Left ventricle myocardium superior (tissue), 1 donor: ENCODE data around the gene PARD3B. TPM values are rescaled to one million over a fixed set of nuclear protein-coding genes. Genes with fewer than 3 reads are reported as not detected.

ENCODE experiments used
- ATAC-seq: fragments of 200-7000 bp; cut with Tn5 transposase; one replicate; pipeline ENCODE4 v1.9.1; 2020; ENCODE audit warnings: mild to moderate bottlenecking, moderate library complexity
- DNase-seq: peaks from one replicate; pipeline ENCODE4 v3.0.0-alpha.2; 2020
- intact Hi-C: fragments of 100-400 bp; cut with micrococcal nuclease; formaldehyde crosslinking; loops from one replicate; pipeline ENCODE4 v1.11.0; 2022
- total RNA-seq: library from RNA; stranded (reverse); fragmentation: NEBNext Ultra II Directional; extraction: Animal tissue kit (Norgen Biotek cat#: 25700); gene quantifications from one replicate; pipeline ENCODE4 v1.2.1, GENCODE V29; 2021
- donor health status: DM: no; HTN: yes; CAD: no; lungs with severe emphysema.

PARD3B gene
- total RNA-seq, 1 donor from 2014 or later = 6.5 TPM

DNA sequence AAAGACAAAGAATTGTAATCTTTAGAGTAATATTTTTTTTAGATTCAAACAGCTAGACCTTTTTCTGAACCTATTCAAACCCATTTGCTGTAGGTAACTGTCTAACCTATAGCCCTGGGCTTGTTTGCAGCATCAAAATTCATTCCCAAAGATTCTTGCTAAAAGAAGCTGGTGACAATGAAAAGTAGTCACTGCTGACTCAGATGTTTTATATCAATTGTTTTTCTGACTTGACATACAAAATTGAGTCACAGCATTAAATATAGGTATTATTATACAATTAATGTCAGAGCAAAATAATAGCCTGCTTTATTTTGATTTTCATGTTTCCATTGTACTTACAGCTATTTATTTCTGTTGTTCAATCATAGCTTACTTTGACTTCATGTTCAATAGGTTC, 816.7 kb downstream of the PARD3B start:
- DNase-seq = no peak
- no peak for ATAC-seq
- intact Hi-C loops = no loop called here

DNA sequence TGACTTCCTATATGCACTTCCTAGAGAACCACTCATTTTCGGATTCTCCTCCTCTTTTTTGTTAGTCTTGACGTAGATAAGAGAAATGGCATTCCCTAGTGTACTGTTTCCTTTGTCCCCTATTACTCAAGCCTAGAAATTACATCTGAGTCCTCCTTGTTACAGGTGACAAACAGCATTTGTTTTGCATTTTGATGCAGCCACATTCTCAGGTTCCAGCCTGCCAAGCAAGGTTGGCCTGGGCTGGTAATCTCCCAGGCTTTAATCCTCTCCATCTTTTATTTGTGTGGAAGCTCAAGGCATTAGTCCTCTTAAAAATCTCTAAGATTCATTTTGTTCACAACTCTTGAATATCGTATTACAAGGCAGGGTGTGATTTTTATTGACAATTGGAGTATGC, 819.0 kb downstream of the PARD3B start:
- no peak for DNase-seq
- no peak for ATAC-seq
- intact Hi-C loops = no loop called here

DNA sequence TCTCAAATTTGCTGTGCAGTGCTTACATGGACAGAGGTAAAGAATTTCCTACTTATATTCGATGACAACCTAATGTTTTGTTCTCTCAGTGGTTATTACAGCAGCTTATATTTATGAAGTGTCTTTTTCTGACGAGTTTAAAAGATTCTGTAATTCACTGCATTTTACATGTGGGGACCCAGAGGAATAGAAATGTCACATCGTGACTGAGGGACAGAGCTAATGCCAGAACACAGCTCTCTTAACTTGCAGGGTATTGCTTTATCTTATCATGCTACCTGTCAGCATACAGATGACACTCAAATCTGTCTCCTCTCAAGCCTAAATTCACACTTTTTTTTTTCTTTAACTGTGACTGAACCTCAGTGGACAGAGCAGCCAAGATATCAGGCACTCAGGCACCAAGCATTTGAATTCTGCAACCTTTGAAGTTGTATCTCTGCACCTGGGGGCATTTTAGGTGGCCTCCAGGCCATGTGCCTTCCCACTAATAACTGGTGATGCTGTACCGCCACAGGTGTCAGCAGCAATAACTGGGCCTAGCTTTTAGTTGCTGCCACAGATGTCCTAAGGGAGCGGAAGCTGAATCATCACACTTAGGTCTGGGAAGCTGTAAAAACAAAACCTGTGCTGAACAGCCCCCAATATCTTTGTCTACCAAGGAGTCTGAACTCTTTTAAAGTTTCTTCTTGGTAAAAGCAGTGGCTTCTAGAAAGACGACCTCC, 821.2 kb downstream of the PARD3B start:
- intact Hi-C loops = no loop called here
- DNase-seq (no peak), ATAC-seq (no peak)

DNA sequence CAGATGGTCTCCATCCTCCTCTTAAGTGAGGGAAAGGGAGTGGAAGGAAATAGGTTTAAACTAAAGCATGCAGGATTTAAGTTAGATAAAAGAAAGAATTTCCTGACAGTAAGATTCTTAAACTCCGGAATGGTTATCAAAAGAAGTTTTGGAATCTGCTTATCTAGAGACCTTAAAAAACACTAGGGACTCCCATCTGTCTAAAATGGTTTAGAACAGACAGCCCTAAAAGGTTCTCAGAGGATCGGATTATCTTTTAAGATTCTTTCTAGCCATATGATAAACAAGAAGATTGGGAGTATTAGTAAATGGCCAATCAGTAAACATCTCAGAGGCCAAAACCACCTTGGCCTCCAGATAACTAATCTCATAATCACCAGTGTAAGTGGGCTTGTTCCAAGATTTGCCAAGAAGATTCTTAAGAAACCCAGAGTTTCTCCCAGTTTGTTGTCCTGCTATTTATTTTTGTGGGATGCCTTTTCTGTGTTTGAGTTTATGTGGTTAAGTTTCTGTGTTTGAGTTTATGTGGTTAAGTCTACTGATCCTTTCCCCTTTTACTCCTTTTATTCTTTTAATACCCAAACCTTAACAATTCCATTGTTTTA, 822.2 kb downstream of the PARD3B start:
- ATAC-seq (no peak), DNase-seq (no peak)
- intact Hi-C loops = no loop called here

DNA sequence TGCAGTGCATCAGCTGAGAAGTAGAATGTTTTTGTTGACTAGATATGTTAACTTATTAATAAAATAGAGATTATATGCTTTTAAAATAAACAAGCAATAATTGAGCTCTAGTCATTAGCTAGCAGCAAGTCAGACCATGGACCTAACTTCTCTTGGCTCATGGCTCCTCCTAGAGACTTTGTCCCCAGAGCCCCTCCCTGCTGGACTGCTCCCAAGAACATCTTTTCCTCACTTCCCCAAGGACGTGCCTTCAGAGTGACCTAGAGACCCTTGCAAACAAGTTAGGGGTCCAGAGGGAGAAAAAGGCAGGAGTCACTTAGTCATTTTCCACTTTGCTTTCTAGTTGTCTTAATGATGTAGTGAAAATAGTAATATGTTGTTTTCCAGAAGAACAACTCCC, 824.5 kb downstream of the PARD3B start:
- intact Hi-C loops = no loop called here
- DNase-seq (no peak), ATAC-seq (peak; percentile 62)

DNA sequence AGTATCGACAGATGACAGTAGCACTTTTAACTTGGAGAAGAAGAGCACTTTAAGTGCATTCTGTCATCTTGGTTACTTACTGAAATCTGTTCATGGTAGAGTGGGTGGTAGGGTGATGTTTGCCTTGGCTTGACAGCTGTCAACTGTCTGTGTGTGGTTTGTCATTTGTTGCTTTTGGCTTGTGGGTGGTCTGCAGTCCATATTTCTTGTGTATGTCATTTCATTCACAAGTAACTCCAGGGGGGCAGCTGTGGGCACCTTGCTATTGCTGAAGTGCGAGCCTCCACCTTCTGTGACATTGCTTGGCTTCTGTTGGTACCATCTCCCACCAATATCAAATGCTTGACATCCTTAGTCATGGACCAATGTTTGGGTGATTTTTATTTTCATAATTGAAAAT, 825.5 kb downstream of the PARD3B start:
- ATAC-seq (no peak), DNase-seq (no peak)
- intact Hi-C loops = no loop called here

DNA sequence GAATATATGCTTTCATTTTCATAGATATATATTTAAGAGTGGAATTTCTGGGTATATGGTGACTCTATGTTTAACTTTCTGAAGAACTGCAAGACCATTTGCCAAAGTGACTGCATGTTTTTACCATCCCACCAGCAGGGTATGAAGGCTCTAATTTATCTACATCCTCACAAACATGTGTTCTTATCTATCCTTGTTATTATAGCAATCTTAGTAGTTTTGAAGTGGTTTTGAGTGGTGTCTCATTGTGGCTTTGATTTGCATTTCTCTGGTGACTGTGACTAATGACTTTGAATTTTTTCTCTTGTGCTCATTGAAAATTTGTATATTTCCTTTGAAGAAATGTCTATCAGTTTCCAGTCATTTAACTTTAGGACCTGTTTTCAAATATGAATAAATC, 826.9 kb downstream of the PARD3B start:
- intact Hi-C loops = no loop called here
- ATAC-seq (no peak), DNase-seq (no peak)

DNA sequence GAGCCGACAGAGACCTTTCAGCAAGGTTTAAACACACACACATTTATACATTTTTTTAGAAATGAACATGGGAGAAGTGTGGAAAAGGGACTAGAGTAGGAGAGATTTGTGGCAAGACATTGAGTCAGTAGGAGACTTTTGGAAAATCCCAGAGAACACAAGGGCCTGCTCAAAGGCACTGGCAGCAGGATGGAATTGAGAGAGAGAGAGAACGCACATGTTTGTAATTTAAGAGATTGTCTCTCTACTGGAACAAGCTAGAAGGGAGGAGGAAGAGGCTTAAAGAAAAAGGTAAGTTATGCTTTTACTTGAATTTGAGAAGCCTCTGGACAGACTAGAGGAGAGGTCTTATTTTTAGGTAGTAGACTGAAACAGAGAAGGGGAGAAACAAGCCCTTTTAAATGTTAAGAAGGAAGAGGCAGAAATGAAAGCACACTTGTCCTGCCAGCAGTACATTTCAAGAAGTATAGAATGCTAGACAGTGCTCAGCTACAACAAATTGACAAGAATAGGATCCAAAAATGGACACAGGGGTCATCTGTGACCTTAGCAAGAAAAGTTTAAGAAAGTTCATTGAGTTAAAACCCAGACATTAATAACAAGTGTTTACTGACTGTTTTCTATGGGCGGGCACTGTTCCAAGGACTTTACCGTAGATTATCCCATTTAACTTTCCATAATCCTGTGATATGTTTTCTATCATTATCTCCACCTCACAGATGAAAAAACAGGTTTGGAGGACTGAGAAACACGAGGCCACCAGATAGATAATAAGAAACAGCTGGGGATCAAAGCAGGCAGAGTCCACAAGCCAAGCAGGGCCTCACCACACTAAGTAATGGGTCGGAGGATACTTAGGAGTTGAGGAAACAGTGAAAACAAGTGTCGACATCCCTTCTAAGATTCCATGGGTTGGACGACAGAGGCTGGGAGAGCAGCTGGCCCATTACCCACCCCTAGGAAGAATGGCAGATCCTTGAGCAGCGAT, 830.5 kb downstream of the PARD3B start:
- intact Hi-C loops = no loop called here
- DNase-seq = no peak
- peak; percentile 29 for ATAC-seq

DNA sequence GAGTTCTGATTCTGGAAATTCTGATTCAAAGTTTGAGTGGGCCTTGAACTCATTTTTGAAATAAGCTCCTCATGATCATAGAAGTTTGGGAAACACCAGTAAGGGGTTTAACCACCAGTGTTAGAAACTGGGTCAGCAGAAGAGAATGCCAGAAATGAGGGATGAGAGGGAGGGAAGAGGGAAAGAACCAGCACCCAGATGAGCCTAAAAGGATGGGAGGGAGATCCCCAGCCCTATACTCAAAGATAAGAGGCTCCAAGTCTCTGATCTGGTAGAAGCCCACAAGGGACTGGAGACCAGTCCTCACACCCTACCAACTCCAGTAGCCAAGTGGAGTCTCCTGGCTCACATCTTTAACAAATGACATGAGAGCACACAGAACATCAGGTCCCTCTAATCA, 832.0 kb downstream of the PARD3B start:
- ATAC-seq = no peak
- intact Hi-C loops = no loop called here
- no peak for DNase-seq

DNA sequence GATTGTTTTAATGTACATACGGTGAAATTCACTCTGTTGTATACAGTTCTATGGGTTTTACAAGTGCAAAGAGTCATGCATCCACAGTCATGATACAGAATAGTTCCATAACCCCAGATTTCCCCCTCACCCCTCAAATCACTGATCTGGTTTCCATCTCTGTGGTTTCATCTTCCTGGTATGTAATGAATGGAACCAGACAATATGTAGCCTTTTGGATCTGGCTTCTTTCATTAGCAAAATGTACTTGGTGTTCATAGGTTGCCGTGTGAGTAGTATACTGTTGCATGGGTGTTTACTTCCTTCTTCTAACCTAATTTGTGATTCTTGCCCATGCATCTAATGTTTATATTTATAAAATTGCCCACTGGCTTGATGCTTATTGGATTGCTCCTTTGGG, 838.3 kb downstream of the PARD3B start:
- intact Hi-C loops = no loop called here
- ATAC-seq = no peak
- DNase-seq = no peak

DNA sequence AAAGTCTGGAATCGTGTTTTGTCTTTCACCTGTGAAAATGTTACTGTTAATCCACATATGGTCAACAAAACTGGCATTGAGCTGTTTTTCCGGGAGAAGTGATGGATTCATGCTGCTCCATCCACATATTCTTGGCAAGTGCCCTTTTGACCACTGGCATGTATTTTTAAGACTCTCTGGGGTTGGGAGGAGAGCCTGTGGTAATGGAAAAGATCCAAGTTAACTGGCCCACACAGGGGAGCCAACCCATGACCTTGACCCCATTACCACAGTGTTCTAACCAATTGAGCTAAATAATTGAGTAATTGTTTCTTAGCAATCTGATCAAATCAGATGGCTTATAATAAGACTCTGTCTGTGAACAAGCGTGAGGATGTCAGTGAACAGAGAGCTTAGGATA, 840.8 kb downstream of the PARD3B start:
- DNase-seq (no peak), ATAC-seq (no peak)
- intact Hi-C loops = no loop called here

DNA sequence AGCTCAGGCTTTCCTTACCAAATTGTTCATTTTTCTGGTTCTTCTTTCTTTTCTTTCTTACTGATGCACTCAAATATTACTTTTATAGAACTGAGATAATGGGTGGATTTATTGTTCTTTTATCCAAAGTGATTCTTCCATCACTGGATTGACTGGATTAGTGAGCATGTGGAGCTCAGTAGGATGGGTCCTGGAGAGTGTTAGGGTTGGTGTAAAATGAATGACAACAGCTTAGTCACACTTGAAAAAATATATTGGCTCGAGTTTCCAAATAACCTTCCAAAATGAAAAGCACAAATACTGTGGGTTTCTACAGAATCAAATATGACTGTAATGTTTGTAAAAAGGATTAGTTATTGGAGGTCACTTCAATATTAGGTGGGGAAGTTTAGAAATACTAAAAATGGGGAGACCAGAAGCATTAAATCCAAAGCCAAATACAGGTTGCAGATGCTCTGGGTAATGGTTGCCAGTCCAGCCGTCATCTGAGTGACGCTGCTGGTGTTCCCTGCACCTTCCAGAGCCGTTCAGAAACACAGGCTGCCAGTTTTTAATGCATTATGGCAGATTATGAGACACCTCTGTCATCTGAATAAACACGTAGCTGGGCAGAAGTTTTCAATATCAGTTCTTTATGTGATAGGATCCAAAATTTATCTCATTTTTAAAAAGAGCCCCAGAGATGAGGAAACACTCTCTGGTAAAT, 842.2 kb downstream of the PARD3B start:
- ATAC-seq (no peak), DNase-seq (no peak)
- intact Hi-C loops = no loop called here

DNA sequence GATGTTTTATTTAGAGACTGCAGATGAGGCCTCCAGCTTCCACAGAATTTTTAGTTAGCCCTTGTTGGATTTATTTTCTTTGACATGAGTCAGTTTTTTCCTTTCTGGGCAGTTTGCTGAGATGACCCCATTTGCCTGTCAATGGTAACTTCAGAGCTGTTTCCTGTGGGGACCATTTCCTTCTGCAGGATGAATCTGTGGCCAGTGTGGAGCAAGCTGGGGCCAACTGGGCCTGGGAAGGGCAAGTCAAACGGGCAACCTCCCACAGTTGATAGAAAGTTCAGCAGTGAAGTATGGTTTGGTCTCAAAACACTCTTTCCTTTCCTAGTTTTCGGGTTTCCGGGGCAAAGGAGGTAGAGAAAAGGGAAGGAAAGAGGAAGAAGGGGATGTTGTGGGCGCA, 845.6 kb downstream of the PARD3B start:
- intact Hi-C loops = no loop called here
- DNase-seq (no peak), ATAC-seq (no peak)

DNA sequence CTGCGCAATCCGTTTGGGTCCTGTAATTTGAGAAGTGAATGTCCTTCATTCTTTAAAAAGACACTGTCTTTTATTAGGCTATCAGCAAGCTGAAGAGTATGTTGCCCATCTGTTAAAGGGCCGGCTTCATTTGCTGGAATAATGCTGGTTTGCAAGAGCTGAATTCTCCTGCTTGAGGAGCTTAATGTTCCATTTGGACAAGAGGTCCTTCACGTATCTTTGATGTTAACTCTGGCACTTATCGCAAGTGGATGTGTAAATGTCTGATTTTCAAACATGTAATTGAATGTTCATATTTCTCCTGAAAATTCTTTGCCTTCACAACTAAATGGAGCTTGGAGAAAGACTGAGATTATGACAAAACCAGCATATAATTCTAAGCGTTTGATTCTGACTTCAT, 856.2 kb downstream of the PARD3B start:
- no peak for ATAC-seq
- DNase-seq = no peak
- intact Hi-C loops = no loop called here

DNA sequence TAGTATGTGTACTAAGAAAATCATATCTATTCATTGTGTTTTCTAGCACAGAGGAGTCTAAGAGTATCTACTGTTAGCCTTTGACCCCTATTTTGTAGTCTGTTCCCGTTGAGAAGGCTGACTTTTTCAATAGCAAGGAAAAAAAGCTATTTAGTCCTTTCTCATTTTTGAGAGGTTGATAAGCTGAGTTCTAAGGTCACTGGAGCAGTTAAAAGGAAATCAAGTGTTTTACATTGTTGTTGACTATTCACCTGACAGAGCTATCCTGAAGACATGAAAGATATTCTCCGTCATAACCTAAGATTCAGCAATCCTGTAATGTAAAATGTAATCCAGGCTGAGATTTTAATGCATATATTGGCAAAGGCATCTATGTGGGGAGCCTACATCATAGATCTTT, 856.7 kb downstream of the PARD3B start:
- intact Hi-C loops = no loop called here
- no peak for ATAC-seq

DNA sequence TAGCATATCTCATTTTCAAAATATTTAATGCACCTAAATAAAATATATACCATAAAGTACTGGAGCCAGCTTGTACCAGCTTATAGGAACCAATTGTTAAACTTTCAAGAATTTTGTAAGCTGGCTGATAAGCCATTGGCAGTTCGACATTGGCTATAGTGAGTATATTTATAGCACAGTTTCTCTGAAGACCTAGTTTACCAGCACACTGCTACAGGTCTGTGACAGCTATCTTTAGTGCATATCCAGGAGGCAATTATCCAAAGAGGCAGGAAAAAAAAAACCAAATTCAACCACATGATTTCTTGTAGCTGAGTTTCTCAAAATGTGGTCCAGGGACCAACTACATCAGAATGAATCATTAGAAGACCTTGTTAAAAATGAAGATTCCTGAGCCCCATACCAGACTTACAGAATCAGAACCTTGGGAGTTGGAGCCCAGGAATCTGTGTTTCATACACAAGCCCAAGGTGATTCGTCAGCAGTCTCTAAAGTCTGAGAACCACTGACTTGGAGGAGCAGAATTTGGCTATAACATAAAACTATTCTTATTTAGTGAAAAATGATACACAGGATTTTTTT, 858.1 kb downstream of the PARD3B start:
- peak; percentile 47 for ATAC-seq
- intact Hi-C loops = no loop called here

More for the DNA sequence above, 856.7 kb downstream of the PARD3B start:
- DNase-seq = no peak

DNA sequence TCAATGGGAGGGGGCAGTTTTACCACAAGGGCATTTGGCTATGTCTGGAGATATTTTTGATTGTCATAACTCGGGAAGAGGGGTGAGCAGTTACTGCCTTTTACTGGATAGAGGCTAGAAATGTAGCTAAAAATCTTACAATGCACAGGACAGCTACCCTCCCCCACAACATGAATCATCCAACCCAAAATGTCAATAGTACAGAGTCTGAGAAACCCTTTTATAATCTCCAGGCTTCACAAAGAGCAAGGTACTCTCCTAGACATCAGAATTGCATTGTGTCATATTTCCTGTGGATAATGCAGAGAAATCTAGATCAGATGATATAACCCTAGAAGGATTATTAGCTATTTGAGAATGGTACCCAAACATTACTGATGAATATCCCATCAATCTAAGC, 859.9 kb downstream of the PARD3B start:
- DNase-seq (no peak), ATAC-seq (no peak)
- intact Hi-C loops = no loop called here

More for the DNA sequence above, 858.1 kb downstream of the PARD3B start:
- no peak for DNase-seq

DNA sequence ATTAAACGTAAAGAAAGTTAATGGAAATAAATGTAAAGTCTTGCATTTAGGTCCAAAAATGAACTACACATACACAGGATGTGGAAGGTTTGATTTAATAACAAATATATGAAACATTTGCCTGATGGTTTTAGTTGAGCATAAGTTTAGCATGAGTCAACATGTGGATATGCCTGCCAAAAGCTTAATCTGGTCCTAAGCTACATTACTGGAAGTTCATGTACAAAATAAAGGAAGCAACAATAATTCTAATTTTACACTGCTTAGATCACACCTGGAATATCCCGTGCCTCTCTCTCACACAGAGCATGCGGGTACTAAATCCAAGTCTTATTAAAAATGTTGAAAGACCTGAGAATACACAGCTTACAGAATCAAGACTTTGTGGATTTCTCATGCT, 860.5 kb downstream of the PARD3B start:
- DNase-seq (no peak), ATAC-seq (peak; percentile 62)
- intact Hi-C loops = no loop called here

DNA sequence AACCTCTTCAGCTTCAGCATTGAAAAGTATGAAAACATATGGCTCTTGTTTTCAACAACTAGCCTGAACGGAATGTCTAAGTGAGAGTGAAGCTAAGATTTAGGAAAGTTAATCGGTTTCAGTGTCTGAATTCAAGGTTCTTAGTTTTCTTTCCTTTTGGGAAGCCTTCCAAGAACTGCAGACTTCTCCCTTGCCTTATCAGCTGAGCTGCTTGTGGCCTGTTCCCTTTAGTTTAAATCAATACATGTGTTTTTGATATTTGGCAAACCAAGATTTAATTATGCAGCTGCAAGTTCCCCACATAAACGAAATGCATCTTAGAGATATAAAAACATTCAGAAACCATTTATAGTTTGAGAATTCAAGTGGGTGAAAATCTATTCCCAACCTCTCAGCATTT, 862.7 kb downstream of the PARD3B start:
- DNase-seq = no peak
- peak; percentile 48 for ATAC-seq
- intact Hi-C loops = no loop called here
